ENCODE data around the gene LCMT1.

The LCMT1 gene

GRCh38 chr16:25094596-25094995 is 16.9 kb upstream of the LCMT1 start:
- no peaks in the 10 kb centered on the region for H3K4me1 ChIP-seq (ENCODE audit: control insufficient read depth, insufficient read depth, low read length, poor library complexity, severe bottlenecking)
- WGBS, 2 experiments (ENCODE audit: insufficient coverage in 2 of 2): 55 to 79% methylated on average over 4 to 6 of the region's 8 CpGs
- H3K4me3 ChIP-seq (ENCODE audit: extremely low read depth, insufficient read depth, low read length, poor library complexity, severe bottlenecking): no peak overlapping the region
- H3K9me3 ChIP-seq (ENCODE audit: control insufficient read depth, low read length): no peaks in the 10 kb centered on the region
- no peaks in the 10 kb centered on the region for H3K36me3 ChIP-seq (ENCODE audit: control insufficient read depth, insufficient read depth, low read length)
- H3K27ac ChIP-seq (ENCODE audit: low read depth, low read length, severe bottlenecking): no peak overlapping the region

DNA sequence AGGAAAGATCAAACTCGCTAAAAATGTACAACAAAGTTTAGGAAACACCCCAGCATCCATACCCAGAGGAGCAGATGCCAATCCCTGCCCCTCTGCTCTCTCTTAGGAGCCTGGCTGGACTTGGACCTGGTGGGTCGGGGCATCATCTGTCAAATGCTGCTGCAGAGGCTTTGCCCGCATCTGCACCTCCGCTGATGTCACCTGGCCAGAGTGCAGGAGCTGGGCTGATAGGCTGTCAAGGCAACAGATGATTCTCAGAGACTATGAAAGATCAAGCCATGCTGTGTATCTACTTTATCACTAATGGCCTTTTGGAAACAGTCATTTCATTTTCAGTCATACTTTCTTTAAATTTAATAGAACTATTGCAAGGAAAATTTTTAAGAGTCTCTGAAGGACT is 15.9 kb upstream of the LCMT1 start:
- no peak overlapping the region for H3K4me3 ChIP-seq (ENCODE audit: extremely low read depth, insufficient read depth, low read length, poor library complexity, severe bottlenecking)
- no peak overlapping the region for H3K27ac ChIP-seq (ENCODE audit: low read depth, low read length, severe bottlenecking)
- no peaks in the 10 kb centered on the region for H3K4me1 ChIP-seq (ENCODE audit: control insufficient read depth, insufficient read depth, low read length, poor library complexity, severe bottlenecking)
- 78 to 81% methylated on average over 4 of the region's 4 CpGs for WGBS, 2 experiments (ENCODE audit: insufficient coverage in 2 of 2)
- H3K36me3 ChIP-seq (ENCODE audit: control insufficient read depth, insufficient read depth, low read length): no peaks in the 10 kb centered on the region
- H3K9me3 ChIP-seq (ENCODE audit: control insufficient read depth, low read length): no peaks in the 10 kb centered on the region

GRCh38 chr16:25097276-25097975 is 14.1 kb upstream of the LCMT1 start:
- no peak overlapping the region for H3K4me3 ChIP-seq (ENCODE audit: extremely low read depth, insufficient read depth, low read length, poor library complexity, severe bottlenecking)
- no peaks in the 10 kb centered on the region for H3K36me3 ChIP-seq (ENCODE audit: control insufficient read depth, insufficient read depth, low read length)
- H3K27ac ChIP-seq (ENCODE audit: low read depth, low read length, severe bottlenecking): no peak overlapping the region
- 60 to 68% methylated on average over 4 to 5 of the region's 5 CpGs for WGBS, 2 experiments (ENCODE audit: insufficient coverage in 2 of 2)
- no peaks in the 10 kb centered on the region for H3K4me1 ChIP-seq (ENCODE audit: control insufficient read depth, insufficient read depth, low read length, poor library complexity, severe bottlenecking)
- H3K9me3 ChIP-seq (ENCODE audit: control insufficient read depth, low read length): no peaks in the 10 kb centered on the region

DNA sequence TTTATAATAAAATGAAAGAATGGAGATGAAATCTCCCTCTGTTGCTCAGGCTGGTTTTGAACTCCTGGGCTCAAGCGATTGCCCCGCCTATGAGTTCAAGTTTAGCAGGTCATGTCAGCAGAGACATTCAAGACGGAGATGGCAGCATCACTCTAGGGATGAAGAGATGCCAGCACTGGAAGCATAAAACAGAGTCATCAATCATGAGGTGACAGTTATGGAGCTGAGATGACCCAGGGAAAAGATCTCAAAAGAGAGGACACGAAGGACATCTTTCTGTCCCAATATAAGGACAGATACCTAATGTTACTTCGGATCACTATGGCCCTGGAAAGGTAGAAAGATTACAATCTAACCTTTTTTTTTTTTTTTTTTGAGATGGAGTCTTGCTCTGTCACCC is 11.0 kb upstream of the LCMT1 start:
- H3K9me3 ChIP-seq (ENCODE audit: control insufficient read depth, low read length): no peaks in the 10 kb centered on the region
- H3K4me1 ChIP-seq (ENCODE audit: control insufficient read depth, insufficient read depth, low read length, poor library complexity, severe bottlenecking): no peaks in the 10 kb centered on the region
- WGBS, 2 experiments (ENCODE audit: insufficient coverage in 2 of 2): 77 to 91% methylated on average over 3 to 4 of the region's 5 CpGs
- H3K27ac ChIP-seq (ENCODE audit: low read depth, low read length, severe bottlenecking): no peak overlapping the region
- no peak overlapping the region for H3K4me3 ChIP-seq (ENCODE audit: extremely low read depth, insufficient read depth, low read length, poor library complexity, severe bottlenecking)
- no peaks in the 10 kb centered on the region for H3K36me3 ChIP-seq (ENCODE audit: control insufficient read depth, insufficient read depth, low read length)

DNA sequence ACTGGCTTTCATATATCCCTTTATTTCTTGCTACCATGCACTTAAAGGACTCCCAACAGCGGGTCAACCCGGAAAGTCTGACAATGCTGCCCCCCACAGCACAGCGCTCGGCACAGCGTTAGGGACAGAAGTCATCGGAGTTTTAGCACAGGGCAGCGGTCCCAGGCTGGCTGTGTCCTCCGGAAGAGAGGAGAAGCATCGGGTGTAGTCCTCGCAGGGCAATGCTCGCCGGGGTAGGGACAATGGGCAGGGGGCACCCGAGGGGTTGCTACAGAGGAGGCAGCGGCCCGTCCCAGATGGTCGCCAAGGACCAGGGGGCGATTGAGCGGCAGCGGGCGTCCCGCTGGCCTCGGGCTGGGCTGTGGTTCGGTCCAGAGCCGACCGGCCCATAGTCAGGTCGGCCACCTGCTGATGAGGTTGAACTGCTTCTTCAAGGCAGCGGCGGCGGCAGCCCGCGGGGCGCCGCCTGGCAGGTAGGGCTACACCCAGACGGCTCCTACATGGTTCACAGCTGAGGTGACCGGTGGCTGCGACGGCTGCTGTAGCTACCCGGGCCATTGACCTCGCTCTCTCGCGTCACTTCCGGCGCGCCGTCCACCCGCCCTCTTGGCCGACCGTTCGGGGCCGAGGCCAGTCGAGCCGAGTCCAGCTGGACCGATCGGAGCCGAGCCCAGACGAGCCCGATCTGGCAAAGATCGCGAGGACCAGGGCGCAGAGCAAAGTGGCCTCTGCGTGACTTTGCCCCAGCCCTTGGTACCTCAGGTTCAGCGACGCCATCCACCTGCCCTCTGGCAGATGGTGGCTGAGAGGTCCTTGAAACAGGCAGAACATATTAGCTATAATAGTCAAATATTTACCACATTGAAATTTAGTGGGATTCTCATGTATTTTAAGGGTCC is 4.7 kb upstream of the LCMT1 start:
- Histone ChIP-seq H3K4me1 (ENCODE audit: control insufficient read depth, insufficient read depth, low read length, poor library complexity, severe bottlenecking) (peaks cover 14% of the 10 kb centered on the region), H3K36me3 (ENCODE audit: control insufficient read depth, insufficient read depth, low read length) (no peaks in the 10 kb centered on the region), H3K4me3 (ENCODE audit: extremely low read depth, insufficient read depth, low read length, poor library complexity, severe bottlenecking) (peak overlapping the region; percentile 69), H3K27ac (ENCODE audit: low read depth, low read length, severe bottlenecking) (no peak overlapping the region), H3K9me3 (ENCODE audit: control insufficient read depth, low read length) (no peaks in the 10 kb centered on the region)
- 0% methylated on average over 48 to 60 of the region's 63 CpGs for WGBS, 2 experiments (ENCODE audit: insufficient coverage in 2 of 2)

- peaks cover 14% of the 10 kb centered on the region for H3K4me1 ChIP-seq (ENCODE audit: control insufficient read depth, insufficient read depth, low read length, poor library complexity, severe bottlenecking)
- H3K4me3 ChIP-seq (ENCODE audit: extremely low read depth, insufficient read depth, low read length, poor library complexity, severe bottlenecking): peak overlapping the region; percentile 69
- H3K27ac ChIP-seq (ENCODE audit: low read depth, low read length, severe bottlenecking): no peak overlapping the region
Measured at GRCh38 chr16:25107466-25107792, 4.1 kb upstream of the LCMT1 start.

GRCh38 chr16:25108054-25108453 is 3.5 kb upstream of the LCMT1 start:
- H3K4me1 ChIP-seq (ENCODE audit: control insufficient read depth, insufficient read depth, low read length, poor library complexity, severe bottlenecking): peaks cover 14% of the 10 kb centered on the region
- H3K9me3 ChIP-seq (ENCODE audit: control insufficient read depth, low read length): no peaks in the 10 kb centered on the region
- H3K36me3 ChIP-seq (ENCODE audit: control insufficient read depth, insufficient read depth, low read length): no peaks in the 10 kb centered on the region
- no peak overlapping the region for H3K4me3 ChIP-seq (ENCODE audit: extremely low read depth, insufficient read depth, low read length, poor library complexity, severe bottlenecking)
- H3K27ac ChIP-seq (ENCODE audit: low read depth, low read length, severe bottlenecking): no peak overlapping the region
- 56 to 82% methylated on average over 3 of the region's 3 CpGs for WGBS, 2 experiments (ENCODE audit: insufficient coverage in 2 of 2)

More at GRCh38 chr16:25107466-25107792, 4.1 kb upstream of the LCMT1 start:
- Histone ChIP-seq H3K9me3 (ENCODE audit: control insufficient read depth, low read length) (no peaks in the 10 kb centered on the region), H3K36me3 (ENCODE audit: control insufficient read depth, insufficient read depth, low read length) (no peaks in the 10 kb centered on the region)
- WGBS, 2 experiments (ENCODE audit: insufficient coverage in 2 of 2): 71 to 100% methylated on average over 1 to 2 of the region's 7 CpGs

DNA sequence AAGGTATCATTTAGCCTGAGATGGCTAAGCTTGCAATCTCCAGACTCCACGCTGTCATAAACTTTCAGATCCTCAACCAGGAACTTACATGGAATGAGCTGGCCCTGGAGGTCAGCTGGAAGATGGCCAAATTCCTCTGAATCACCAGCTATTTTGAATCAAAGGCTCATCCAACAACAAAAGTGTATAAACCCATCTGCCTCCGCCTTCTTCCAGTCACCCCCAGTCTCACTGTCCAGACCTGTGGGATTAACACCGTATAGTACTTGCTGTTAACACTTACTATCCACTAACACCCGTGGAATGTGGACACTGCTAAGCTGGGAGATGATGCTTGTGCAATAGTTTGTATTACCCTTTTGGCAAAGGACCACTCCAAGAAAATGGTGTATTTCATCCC is 1.9 kb upstream of the LCMT1 start:
- WGBS, 2 experiments (ENCODE audit: insufficient coverage in 2 of 2): 83 to 89% methylated on average over 1 to 3 of the region's 4 CpGs
- Histone ChIP-seq H3K27ac (ENCODE audit: low read depth, low read length, severe bottlenecking) (no peak overlapping the region), H3K36me3 (ENCODE audit: control insufficient read depth, insufficient read depth, low read length) (peaks cover 9% of the 10 kb centered on the region), H3K9me3 (ENCODE audit: control insufficient read depth, low read length) (no peaks in the 10 kb centered on the region), H3K4me1 (ENCODE audit: control insufficient read depth, insufficient read depth, low read length, poor library complexity, severe bottlenecking) (peaks cover 14% of the 10 kb centered on the region), H3K4me3 (ENCODE audit: extremely low read depth, insufficient read depth, low read length, poor library complexity, severe bottlenecking) (no peak overlapping the region)

DNA sequence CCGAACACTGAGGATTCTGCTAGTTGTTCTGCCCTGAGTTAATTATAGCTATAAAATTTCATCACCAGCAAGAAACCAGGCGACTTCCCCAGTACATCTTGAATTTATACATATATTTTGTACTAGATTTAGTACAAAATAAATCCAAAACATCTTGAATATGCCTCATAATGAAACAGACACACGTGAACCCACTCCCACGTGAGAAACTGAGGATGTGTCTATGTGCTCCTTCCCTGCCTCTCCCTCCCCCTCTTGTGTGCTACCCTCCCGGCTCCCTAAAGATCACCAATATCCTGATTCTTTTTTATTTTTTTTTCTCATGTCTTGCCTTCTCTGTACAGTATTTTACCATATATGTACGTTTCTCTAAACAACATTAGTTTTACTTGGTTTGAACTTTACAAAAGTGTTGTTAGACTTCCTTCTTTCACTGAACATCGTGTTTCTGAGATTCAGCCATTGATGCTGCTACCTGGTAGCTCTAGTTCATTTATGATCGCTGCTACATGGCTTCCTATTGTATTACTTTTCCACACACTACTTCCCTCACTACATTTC is 1.1 kb upstream of the LCMT1 start:
- H3K36me3 ChIP-seq (ENCODE audit: control insufficient read depth, insufficient read depth, low read length): peaks cover 15% of the 10 kb centered on the region
- peaks cover 14% of the 10 kb centered on the region for H3K4me1 ChIP-seq (ENCODE audit: control insufficient read depth, insufficient read depth, low read length, poor library complexity, severe bottlenecking)
- H3K9me3 ChIP-seq (ENCODE audit: control insufficient read depth, low read length): no peaks in the 10 kb centered on the region
- H3K4me3 ChIP-seq (ENCODE audit: extremely low read depth, insufficient read depth, low read length, poor library complexity, severe bottlenecking): peak overlapping the region; percentile 92
- H3K27ac ChIP-seq (ENCODE audit: low read depth, low read length, severe bottlenecking): no peak overlapping the region
- 72 to 73% methylated on average over 2 to 3 of the region's 8 CpGs for WGBS, 2 experiments (ENCODE audit: insufficient coverage in 2 of 2)

DNA sequence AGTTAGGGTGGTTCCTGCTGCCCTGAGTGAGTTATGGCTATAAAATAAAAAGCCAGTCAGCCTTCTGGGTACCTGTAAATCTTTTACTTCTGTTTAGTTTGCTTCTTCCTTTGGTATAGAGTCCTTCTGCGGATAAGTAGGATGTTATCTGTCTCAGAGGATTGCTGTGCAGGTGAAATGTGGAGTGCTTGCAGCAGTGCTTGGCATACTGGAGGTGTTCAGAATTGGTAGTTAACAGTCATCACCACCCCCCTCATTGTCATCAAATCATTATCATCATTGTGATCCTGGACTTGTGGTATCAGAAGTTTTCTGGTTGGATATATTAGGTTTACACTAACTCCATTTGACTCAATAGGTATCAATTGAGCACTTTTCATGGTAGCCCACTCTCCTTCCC is 2.6 kb downstream of the LCMT1 start:
- no CpG with 5 or more reads among the region's 1 CpG for WGBS, 2 experiments (ENCODE audit: insufficient coverage in 2 of 2)
- no peak overlapping the region for H3K4me3 ChIP-seq (ENCODE audit: extremely low read depth, insufficient read depth, low read length, poor library complexity, severe bottlenecking)

More for the DNA sequence above, 2.6 kb downstream of the LCMT1 start:
- no peak overlapping the region for H3K27ac ChIP-seq (ENCODE audit: low read depth, low read length, severe bottlenecking)
- peaks cover 20% of the 10 kb centered on the region for H3K36me3 ChIP-seq (ENCODE audit: control insufficient read depth, insufficient read depth, low read length)
- H3K4me1 ChIP-seq (ENCODE audit: control insufficient read depth, insufficient read depth, low read length, poor library complexity, severe bottlenecking): peaks cover 14% of the 10 kb centered on the region
- H3K9me3 ChIP-seq (ENCODE audit: control insufficient read depth, low read length): no peaks in the 10 kb centered on the region

Data from mesodermal cell (in vitro differentiated cells).